Measurements from ENCODE around the gene CENPV. TPM values are rescaled to one million over a fixed set of nuclear protein-coding genes. Genes with fewer than 3 reads are reported as not detected.
A peak's percentile ranks its signal among the peaks of the same experiment; 100 is the strongest.

Gene CENPV
- total and polyA plus RNA-seq, 2 of the 13 experiments (the other 11 are each of a cell fraction or from before 2014, with no cell fraction given): 193 to 292 TPM

DNA sequence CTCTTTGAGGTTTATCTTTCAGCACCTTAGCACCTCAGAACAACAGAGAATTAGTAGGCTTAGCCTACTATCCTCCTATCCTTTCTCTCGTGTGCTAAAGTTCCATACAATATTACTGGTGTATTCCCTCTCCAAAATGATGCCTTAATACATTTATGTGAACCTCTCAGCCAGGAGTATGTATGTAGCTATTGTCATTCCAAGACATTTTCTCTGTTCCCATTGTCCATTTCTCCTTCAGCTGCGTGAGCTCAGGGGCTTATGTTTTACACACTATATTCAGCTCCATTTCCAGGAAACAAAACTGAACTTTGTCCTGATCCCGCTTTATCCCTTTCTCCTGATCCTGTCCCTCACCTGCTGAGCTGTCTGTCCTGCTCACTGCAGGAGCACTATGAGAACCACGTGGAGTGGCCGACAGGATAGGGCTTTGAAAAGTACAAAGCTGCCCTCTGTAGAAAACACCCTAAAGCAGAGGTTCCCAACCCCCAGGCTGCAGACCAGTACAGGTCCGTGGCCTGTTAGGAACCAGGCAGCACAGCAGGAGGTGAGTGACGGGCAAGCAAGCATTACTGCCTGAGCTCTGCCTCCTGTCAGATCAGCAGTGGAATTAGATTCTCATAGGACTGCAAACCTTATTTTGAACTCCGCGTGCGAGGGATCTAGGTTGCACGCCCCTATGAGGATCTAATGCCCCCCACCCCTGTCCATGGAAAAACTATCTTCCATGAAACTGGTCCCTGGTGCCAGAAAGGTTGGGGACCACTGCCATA, 55.7 kb downstream of the CENPV start (continued):
- TF ChIP-seq, protein P1, sequence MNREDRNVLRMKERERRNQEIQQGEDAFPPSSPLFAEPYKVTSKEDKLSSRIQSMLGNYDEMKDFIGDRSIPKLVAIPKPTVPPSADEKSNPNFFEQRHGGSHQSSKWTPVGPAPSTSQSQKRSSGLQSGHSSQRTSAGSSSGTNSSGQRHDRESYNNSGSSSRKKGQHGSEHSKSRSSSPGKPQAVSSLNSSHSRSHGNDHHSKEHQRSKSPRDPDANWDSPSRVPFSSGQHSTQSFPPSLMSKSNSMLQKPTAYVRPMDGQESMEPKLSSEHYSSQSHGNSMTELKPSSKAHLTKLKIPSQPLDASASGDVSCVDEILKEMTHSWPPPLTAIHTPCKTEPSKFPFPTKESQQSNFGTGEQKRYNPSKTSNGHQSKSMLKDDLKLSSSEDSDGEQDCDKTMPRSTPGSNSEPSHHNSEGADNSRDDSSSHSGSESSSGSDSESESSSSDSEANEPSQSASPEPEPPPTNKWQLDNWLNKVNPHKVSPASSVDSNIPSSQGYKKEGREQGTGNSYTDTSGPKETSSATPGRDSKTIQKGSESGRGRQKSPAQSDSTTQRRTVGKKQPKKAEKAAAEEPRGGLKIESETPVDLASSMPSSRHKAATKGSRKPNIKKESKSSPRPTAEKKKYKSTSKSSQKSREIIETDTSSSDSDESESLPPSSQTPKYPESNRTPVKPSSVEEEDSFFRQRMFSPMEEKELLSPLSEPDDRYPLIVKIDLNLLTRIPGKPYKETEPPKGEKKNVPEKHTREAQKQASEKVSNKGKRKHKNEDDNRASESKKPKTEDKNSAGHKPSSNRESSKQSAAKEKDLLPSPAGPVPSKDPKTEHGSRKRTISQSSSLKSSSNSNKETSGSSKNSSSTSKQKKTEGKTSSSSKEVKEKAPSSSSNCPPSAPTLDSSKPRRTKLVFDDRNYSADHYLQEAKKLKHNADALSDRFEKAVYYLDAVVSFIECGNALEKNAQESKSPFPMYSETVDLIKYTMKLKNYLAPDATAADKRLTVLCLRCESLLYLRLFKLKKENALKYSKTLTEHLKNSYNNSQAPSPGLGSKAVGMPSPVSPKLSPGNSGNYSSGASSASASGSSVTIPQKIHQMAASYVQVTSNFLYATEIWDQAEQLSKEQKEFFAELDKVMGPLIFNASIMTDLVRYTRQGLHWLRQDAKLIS (CRISPR knock-in tag; IDR thresholded peaks at IDR 0.05): peak; percentile 34; the same call in 1 of the 2 replicates
- peak; percentile 30 for TF ChIP-seq TEAD3 (CRISPR knock-in tag; optimal IDR thresholded peaks at IDR 0.05; ENCODE audit: borderline replicate concordance)
- TF ChIP-seq, protein P2, sequence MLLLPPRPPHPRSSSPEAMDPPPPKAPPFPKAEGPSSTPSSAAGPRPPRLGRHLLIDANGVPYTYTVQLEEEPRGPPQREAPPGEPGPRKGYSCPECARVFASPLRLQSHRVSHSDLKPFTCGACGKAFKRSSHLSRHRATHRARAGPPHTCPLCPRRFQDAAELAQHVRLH (CRISPR knock-in tag; IDR thresholded peaks at IDR 0.05; ENCODE audit: borderline replicate concordance, low read depth): peak; percentile 72; the same call in 1 of the 2 replicates
- TF ChIP-seq TSC22D2 (CRISPR knock-in tag; IDR thresholded peaks at IDR 0.05; ENCODE audit: borderline replicate concordance): peak; percentile 39; the same call in 1 of the 2 replicates
- TF ChIP-seq RFXAP (CRISPR knock-in tag; IDR thresholded peaks at IDR 0.05; ENCODE audit: borderline replicate concordance): no peak
- no peak for TF ChIP-seq ZNF333 (CRISPR knock-in tag; IDR thresholded peaks at IDR 0.05; ENCODE audit: borderline replicate concordance)
- peak; percentile 82 for TF ChIP-seq ZNF710 (CRISPR knock-in tag; IDR thresholded peaks at IDR 0.05; ENCODE audit: borderline replicate concordance)
- peak; percentile 61 for TF ChIP-seq SALL1 (CRISPR knock-in tag; IDR thresholded peaks at IDR 0.05)
- no peak for TF ChIP-seq TCF12 (IDR thresholded peaks at IDR 0.05)
- no peak for TF ChIP-seq TCF12 (CRISPR knock-in tag; IDR thresholded peaks at IDR 0.05)
- TF ChIP-seq NFE2 (CRISPR knock-in tag; IDR thresholded peaks at IDR 0.05): no peak
- TF ChIP-seq, protein P3, sequence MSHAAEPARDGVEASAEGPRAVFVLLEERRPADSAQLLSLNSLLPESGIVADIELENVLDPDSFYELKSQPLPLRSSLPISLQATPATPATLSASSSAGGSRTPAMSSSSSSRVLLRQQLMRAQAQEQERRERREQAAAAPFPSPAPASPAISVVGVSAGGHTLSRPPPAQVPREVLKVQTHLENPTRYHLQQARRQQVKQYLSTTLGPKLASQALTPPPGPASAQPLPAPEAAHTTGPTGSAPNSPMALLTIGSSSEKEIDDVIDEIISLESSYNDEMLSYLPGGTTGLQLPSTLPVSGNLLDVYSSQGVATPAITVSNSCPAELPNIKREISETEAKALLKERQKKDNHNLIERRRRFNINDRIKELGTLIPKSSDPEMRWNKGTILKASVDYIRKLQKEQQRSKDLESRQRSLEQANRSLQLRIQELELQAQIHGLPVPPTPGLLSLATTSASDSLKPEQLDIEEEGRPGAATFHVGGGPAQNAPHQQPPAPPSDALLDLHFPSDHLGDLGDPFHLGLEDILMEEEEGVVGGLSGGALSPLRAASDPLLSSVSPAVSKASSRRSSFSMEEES (CRISPR knock-in tag; IDR thresholded peaks at IDR 0.05): 0 out of 2 replicates have a peak, but pooled peaks have one; percentile 34

Data from HepG2 (cell line).